ENCODE data around the gene FNDC3B. TPM values are rescaled to one million over a fixed set of nuclear protein-coding genes. Genes with fewer than 3 reads are reported as not detected.

Gene FNDC3B
- total and polyA plus RNA-seq, 2 donors (not counting 3 experiments of a cell fraction or from before 2014, with no cell fraction given), result 91.6 to 295 TPM

GRCh38 chr3:172249039-172249438, 209.7 kb downstream of the FNDC3B start:
- Histone ChIP-seq H3K79me2 (ENCODE audit: control insufficient read depth, insufficient read depth, low read length) (peaks cover 36% of the 10 kb centered on the region), H3K9me3 (replicated peaks; ENCODE audit: control insufficient read depth, insufficient read depth, low read length) (no peaks in the 10 kb centered on the region), H3K36me3 (ENCODE audit: control insufficient read depth in 2 of 2, extremely low read depth in 1 of 2, insufficient read depth in 2 of 2, low read length in 2 of 2) (peaks cover 8 to 11% of the 10 kb centered on the region in 2 experiments), H3K4me1 (ENCODE audit: control insufficient read depth, extremely low read depth, insufficient read depth, low read length) (peaks cover 44% of the 10 kb centered on the region), H3K4me2 (ENCODE audit: insufficient read depth, low read length) (no peak overlapping the region), H3K4me3 (replicated peaks in 1 of 3; ENCODE audit: insufficient read depth in 1 of 3, low read depth in 1 of 3, low read length in 3 of 3) (no peak overlapping the region), H4K20me1 (replicated peaks; ENCODE audit: control insufficient read depth, extremely low read depth, insufficient read depth, low read length) (peaks cover 3% of the 10 kb centered on the region), H3K9me1 (replicated peaks; ENCODE audit: control insufficient read depth, extremely low read depth, insufficient read depth, low read length) (no peaks in the 10 kb centered on the region), H2AFZ (ENCODE audit: low read depth, low read length) (no peak overlapping the region), H3K9ac (replicated peaks; ENCODE audit: extremely low read depth, insufficient read depth, low read length) (no peak overlapping the region), H3K27me3 (ENCODE audit: control insufficient read depth in 2 of 2, insufficient read depth in 2 of 2, low read length in 2 of 2) (no peaks in the 10 kb centered on the region), H3K27ac (ENCODE audit: insufficient read depth, low read depth, low read length) (no peak overlapping the region)
- DNase-seq (ENCODE audit: low read depth, low spot score), result no peak
- POLR2A ChIA-PET, result no interaction called here
- FAIRE-seq, result no peak
- TF ChIP-seq POLR2A (IDR thresholded peaks at IDR 0.05; ENCODE audit: low read depth, low read length) (no peak), GATA2 (IDR thresholded peaks at IDR 0.05; ENCODE audit: insufficient read depth, insufficient read length, low read depth, low read length) (no peak), EZH2 (IDR thresholded peaks at IDR 0.05; ENCODE audit: borderline replicate concordance, low read depth, low read length, severe bottlenecking) (no peak), POLR2AphosphoS5 (IDR thresholded peaks at IDR 0.05; ENCODE audit: insufficient read depth, low read depth, low read length) (no peak), CTCF (IDR thresholded peaks at IDR 0.05; ENCODE audit: extremely low read depth in 1 of 2, insufficient read depth in 1 of 2, low read depth in 1 of 2, low read length in 2 of 2) (no peak)
- BruUV-seq (replicated peaks), result TSS peak; percentile 1
- dilution Hi-C loops (cut with MboI; ENCODE audit: extremely low pct_ligation_motif_present, low sequenced_read_pairs), result no loop called here
- CTCF ChIA-PET, result interaction anchor here (1.2 to 1.7 kb wide), 2 partner anchors 11 to 13 kb away, joined by 3 to 7 read pairs; no protein-coding TSS in a partner anchor
- intact Hi-C loops (cut with micrococcal nuclease), result no loop called here

- dilution Hi-C loops (cut with MboI; ENCODE audit: extremely low pct_ligation_motif_present, low sequenced_read_pairs) (no loop called here), intact Hi-C loops (cut with micrococcal nuclease) (no loop called here)
- no peak overlapping the region for H3K4me3 ChIP-seq (replicated peaks in 1 of 3; ENCODE audit: insufficient read depth in 1 of 3, low read depth in 1 of 3, low read length in 3 of 3)
- no TSS peak for BruUV-seq (replicated peaks)
- no peaks in the 10 kb centered on the region for H3K9me1 ChIP-seq (replicated peaks; ENCODE audit: control insufficient read depth, extremely low read depth, insufficient read depth, low read length)
- peaks cover 32% of the 10 kb centered on the region for H3K4me1 ChIP-seq (ENCODE audit: control insufficient read depth, extremely low read depth, insufficient read depth, low read length)
- FAIRE-seq (no peak), DNase-seq (ENCODE audit: low read depth, low spot score) (no peak)
- peaks cover 14 to 17% of the 10 kb centered on the region in 2 experiments for H3K36me3 ChIP-seq (ENCODE audit: control insufficient read depth in 2 of 2, extremely low read depth in 1 of 2, insufficient read depth in 2 of 2, low read length in 2 of 2)
- H3K27ac ChIP-seq (ENCODE audit: insufficient read depth, low read depth, low read length), result no peak overlapping the region
- TF ChIP-seq MYC (IDR thresholded peaks at IDR 0.05; ENCODE audit: low read depth, low read length), result no peak
- TF ChIP-seq POLR2AphosphoS5 (IDR thresholded peaks at IDR 0.05; ENCODE audit: insufficient read depth, low read depth, low read length), result no peak
- TF ChIP-seq POLR2A (IDR thresholded peaks at IDR 0.05; ENCODE audit: low read depth, low read length), result no peak
- TF ChIP-seq JUN (IDR thresholded peaks at IDR 0.05; ENCODE audit: borderline replicate concordance, insufficient read depth, insufficient read length, low read depth), result no peak
- TF ChIP-seq FOS (IDR thresholded peaks at IDR 0.05; ENCODE audit: borderline replicate concordance, insufficient read depth, low read length), result no peak
- TF ChIP-seq MAX (IDR thresholded peaks at IDR 0.05; ENCODE audit: insufficient read depth, insufficient read length), result no peak
- no peak for TF ChIP-seq GATA2 (IDR thresholded peaks at IDR 0.05; ENCODE audit: insufficient read depth, insufficient read length, low read depth, low read length)
- TF ChIP-seq EZH2 (IDR thresholded peaks at IDR 0.05; ENCODE audit: borderline replicate concordance, low read depth, low read length, severe bottlenecking), result no peak
- TF ChIP-seq CTCF (IDR thresholded peaks at IDR 0.05; ENCODE audit: extremely low read depth in 1 of 2, insufficient read depth in 1 of 2, low read depth in 1 of 2, low read length in 2 of 2), result no peak
- CTCF ChIA-PET, result no interaction called here
- no peak overlapping the region for H3K4me2 ChIP-seq (ENCODE audit: insufficient read depth, low read length)
- no peaks in the 10 kb centered on the region for H3K27me3 ChIP-seq (ENCODE audit: control insufficient read depth in 2 of 2, insufficient read depth in 2 of 2, low read length in 2 of 2)
- H2AFZ ChIP-seq (ENCODE audit: low read depth, low read length), result no peak overlapping the region
- POLR2A ChIA-PET, result no interaction called here
- no peaks in the 10 kb centered on the region for H3K9me3 ChIP-seq (replicated peaks; ENCODE audit: control insufficient read depth, insufficient read depth, low read length)
- no peak overlapping the region for H3K9ac ChIP-seq (replicated peaks; ENCODE audit: extremely low read depth, insufficient read depth, low read length)
- peaks cover 2% of the 10 kb centered on the region for H4K20me1 ChIP-seq (replicated peaks; ENCODE audit: control insufficient read depth, extremely low read depth, insufficient read depth, low read length)
- peaks cover 39% of the 10 kb centered on the region for H3K79me2 ChIP-seq (ENCODE audit: control insufficient read depth, insufficient read depth, low read length)
These were observed 211.8 kb downstream of the FNDC3B start for GRCh38 chr3:172251211-172251610.
